Posterior cingulate gyrus (tissue), 11 donors: ENCODE results near the gene TTC3.
A peak's percentile ranks its signal among the peaks of the same experiment; 100 is the strongest.
"Not testable (repeated sequence)": the region's sequence is repeated elsewhere in the genome, so short reads cannot be mapped to it uniquely, and the experiment has no call there.

Experiments
- DNase-seq, 10 donors: peaks; one replicate each; pipeline versions ENCODE4 v3.0.0 to v3.0.0-alpha.2; 2020 to 2021; ENCODE audit warnings: mixed read lengths in 3 of 10
- intact Hi-C: fragments of 100-400 bp; cut with DNase I; formaldehyde crosslinking; loops from one replicate; pipeline ENCODE4 v1.15.1; 2023

Gene TTC3, protein sequence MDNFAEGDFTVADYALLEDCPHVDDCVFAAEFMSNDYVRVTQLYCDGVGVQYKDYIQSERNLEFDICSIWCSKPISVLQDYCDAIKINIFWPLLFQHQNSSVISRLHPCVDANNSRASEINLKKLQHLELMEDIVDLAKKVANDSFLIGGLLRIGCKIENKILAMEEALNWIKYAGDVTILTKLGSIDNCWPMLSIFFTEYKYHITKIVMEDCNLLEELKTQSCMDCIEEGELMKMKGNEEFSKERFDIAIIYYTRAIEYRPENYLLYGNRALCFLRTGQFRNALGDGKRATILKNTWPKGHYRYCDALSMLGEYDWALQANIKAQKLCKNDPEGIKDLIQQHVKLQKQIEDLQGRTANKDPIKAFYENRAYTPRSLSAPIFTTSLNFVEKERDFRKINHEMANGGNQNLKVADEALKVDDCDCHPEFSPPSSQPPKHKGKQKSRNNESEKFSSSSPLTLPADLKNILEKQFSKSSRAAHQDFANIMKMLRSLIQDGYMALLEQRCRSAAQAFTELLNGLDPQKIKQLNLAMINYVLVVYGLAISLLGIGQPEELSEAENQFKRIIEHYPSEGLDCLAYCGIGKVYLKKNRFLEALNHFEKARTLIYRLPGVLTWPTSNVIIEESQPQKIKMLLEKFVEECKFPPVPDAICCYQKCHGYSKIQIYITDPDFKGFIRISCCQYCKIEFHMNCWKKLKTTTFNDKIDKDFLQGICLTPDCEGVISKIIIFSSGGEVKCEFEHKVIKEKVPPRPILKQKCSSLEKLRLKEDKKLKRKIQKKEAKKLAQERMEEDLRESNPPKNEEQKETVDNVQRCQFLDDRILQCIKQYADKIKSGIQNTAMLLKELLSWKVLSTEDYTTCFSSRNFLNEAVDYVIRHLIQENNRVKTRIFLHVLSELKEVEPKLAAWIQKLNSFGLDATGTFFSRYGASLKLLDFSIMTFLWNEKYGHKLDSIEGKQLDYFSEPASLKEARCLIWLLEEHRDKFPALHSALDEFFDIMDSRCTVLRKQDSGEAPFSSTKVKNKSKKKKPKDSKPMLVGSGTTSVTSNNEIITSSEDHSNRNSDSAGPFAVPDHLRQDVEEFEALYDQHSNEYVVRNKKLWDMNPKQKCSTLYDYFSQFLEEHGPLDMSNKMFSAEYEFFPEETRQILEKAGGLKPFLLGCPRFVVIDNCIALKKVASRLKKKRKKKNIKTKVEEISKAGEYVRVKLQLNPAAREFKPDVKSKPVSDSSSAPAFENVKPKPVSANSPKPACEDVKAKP (N-terminal part only)

DNA sequence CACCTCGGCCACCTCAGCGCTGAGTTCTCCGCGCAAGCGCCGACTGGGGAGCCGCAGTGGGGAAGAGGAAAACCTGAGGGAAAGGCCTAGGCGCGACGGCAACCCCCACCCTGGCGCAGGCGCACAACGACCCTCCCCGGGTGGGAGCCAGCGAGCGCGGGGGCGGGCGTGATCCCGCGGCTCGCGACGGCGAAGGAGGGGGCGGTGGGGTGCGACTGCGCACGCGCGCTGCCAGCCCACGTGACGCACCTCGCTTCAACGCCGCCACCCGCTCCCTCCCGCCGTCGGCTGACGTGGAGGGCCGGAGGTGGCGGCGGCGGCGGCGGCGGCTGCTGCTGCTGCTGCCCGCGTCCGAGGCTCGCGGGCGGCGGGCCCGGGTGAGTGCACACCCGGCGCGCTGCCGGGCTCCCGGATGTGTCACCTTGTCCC, at the start of gene TTC3, which contains the start of gene PIGP:
Gene TTC3, plus strand, starts transcription at position 267 of the 429 bp plus-strand sequence. CDS start 14,004 bp downstream, outside the sequence.
Gene PIGP, minus strand, starts transcription at position 84 of the 429 bp plus-strand sequence. CDS start 556 bp downstream, outside the sequence.
- peak; percentile 91 to 99 (median 95) for DNase-seq
- intact Hi-C loops: loop anchor here (5.0 to 10.0 kb wide), 3 partner anchors 81 to 292 kb away; partner anchors contain the start of genes DYRK1A and VPS26C

DNA sequence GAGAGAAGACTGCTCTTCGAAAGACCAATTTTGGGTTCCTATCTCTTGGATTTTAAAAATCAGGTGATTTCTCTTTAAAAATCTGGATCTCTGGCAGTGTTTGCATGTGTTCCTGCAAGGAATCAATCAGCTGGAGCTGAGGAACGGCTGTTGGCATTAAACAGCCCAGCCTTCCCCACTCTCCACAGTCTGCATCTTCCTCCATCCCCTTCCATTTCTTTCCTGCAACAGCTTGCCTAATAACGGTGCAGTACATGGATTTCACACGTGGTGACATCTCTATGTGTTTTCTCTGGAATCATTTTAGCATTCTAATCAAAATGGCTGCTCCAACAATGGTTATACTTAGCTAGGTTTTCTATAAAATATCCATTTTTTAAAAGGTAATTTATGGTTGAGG, 46.6 kb upstream of the TTC3 start:
- intact Hi-C loops: no loop called here
- DNase-seq: no peak

DNA sequence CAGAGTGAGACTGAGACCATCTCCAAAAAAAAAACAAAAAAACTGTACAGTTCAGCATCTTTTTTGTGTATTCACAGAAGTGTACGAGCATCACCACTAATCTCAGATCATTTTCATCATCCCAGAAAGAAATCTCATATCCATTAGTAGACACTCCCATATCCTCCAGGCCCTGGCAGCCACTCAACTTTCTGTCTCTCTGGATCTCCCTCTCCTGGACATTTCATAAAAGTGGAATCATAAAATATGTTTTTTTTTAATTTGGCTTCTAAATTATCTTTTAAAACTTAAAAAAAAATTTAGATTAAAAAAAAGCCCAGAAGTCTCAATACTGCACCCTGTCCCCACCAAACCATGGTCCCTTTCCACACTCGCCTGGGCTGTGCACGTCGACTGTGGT, 44.5 kb upstream of the TTC3 start:
- intact Hi-C loops: no loop called here

DNA sequence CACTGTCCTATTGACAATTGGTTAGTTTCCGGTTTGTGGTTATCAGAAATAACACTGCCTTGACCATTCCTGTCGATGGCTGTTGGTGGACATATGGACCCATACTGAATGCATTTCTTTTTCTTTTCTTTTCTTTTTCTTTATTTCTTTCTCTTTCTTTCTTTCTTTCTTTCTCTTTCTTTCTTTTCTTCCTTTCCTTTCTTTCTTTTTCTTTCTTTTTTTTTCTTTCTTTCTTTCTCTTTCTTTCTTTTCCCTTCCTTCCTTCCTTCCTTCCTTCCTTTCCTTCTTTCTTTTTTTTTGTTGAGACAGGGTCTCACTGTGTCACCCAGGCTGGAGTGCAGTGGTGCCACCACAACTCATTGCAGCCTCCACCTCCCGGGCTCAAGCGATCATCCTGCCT, 42.2 kb upstream of the TTC3 start:
- DNase-seq: no peak
- intact Hi-C loops: no loop called here

More for the DNA sequence above, 44.5 kb upstream of the TTC3 start:
- no peak for DNase-seq

DNA sequence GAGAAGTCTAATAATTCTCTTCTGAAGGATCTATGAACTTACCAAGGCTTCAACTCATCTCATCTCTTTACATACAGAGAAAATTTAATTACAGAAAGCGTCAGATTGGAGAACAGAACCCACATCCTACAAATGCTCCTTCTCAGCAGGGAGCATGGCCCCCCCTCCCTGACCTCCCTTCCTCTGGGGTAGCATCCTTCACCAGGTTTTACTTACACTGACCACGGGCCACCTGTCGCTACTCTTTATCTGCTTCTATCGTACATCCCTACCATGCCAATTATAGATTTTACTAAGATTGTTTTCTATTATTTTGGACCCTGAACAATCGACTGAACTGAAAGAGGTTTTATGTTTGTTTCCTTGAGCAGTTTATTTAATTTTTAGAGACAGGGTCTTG, 40.8 kb upstream of the TTC3 start:
- DNase-seq: no peak
- intact Hi-C loops: no loop called here

DNA sequence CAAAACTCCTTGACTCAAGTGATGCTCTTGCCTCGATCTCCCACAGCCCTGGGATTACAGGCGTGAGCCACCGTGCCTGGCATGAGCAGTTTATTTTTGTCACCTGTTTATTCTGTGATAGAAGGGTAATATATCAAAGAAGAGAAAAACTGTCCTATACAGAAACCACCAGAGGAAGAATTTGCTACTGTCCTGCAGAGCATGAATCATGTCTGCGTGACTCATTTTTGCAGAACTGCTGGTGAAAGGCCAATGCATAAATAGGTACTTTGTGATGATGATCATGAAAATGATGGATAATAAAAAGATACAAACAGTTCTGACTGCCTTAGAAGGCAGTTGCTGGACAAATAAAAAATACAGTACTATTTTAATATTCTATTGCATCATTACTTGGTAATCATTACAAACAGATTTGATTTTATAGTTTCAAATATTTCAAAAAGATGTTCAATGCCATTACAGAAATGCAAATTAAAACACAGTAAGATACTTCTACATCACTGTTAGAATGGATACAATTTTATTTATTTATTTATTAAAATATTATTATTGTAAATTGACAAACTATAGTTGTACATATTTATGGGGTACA, 40.1 kb upstream of the TTC3 start:
- intact Hi-C loops: no loop called here
- no peak for DNase-seq

DNA sequence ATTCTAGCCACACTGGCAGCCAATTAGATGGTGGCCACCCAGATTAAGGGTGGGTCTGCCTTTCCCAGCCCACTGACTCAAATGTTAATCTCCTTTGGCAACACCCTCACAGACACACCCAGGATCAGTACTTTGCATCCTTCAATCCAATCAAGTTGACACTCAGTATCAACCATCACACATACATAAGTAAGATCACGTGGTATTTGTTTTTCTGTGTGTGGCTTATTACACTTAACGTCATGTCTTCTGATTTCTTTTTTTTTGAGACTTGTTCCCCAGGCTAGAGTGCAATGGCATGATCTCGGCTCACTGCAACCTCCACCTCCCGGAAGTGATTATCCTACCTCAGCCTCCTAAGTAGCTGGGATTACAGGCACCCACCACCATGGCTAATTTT, 38.7 kb upstream of the TTC3 start:
- DNase-seq, intact Hi-C loops: not testable (repeated sequence)

DNA sequence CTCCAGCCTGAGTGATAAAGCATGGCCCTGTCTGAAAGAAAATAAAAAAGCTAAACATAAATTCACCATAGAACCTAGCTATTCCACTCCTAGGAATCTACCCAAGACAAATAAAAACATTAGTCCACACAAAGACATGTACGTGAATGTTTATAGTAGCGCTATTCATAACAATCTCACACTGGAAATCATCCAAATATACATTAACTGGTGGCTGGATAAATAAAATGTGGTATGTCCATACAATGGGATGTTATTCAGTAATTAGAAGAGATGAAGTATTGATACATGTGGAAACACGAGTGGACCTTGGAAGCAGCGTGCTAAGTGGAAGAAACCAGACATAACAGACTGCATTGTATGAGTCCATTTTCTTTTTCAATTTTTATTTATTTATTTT, 36.9 kb upstream of the TTC3 start:
- intact Hi-C loops: no loop called here
- DNase-seq: no peak

DNA sequence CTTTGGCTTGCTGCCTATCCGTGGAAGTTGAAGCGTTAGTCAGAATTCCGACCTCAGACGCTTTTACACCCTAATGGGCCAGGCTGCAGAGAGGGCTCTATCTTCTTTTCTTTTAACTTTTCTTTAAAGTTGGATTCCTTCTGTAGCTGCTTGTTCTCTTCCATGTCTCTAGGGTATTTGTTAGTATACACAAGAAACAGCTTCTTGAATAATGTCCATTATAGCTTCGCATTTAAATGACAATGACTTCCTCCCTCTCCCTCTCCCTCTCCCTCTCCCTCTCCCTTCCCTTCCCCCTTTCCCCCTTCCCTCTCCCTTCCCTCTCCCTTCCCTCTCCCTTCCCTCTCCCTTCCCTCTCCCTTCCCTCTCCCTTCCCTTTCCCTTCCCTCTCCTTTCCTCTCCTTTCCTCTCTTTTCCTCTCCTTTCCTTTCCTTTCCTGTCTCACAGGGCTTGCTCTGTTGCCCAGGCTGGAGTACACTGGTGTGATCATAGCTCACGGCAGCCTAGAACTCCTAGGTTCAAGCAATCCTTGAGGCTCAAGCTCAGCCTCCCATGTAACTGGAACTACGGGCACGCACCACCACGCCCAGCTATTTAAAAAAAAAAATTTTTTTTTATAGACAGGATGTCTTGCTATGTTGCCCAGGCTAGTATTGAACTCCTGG, 33.5 kb upstream of the TTC3 start:
- DNase-seq: no peak
- intact Hi-C loops: no loop called here

DNA sequence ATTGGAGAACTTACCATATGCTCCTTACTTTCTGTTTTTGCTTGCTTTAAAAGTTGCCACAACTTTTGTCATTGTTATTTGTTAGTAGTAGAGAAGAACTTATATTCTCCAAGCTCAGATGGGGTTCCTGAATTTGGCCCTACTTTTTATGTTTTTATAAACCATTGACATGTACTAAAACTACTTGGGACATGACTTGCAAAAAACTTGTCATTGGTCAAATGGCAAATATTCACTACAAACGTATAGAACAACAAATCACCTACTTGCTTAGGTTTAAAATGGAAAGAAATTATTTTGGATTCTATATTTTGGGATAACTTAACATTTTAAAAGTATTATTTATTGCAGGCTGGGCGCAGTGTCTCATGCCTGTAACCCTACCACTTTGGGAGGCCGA, 32.8 kb upstream of the TTC3 start:
- no peak for DNase-seq
- intact Hi-C loops: no loop called here

DNA sequence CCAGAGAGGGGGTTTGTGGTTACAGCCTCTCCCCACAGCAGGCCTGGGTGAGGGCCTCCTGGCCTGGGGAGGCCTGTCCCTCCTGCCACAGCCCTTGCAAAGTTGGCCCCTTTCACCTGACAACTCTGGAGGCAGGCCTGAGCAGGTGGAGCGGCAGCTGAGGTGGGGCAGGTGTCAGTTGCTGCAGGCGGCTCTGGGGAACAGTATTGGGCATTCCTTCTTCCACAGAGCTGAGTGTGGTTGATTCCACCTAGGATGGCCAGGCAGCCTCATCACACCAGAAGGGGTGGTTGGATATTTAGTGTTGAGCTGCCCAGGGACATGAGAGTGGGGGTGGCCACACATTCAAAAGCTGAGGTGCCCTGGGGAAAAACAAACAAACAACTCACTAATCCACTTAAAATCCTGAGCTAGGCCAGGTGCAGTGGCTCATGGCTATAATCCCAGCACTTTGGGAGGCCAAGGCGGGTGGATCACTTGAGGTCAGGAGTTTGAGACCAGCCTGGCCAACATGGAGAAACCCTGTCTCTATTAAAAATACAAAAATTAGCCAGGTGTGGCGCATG, 31.3 kb upstream of the TTC3 start:
- intact Hi-C loops: no loop called here
- no peak for DNase-seq

DNA sequence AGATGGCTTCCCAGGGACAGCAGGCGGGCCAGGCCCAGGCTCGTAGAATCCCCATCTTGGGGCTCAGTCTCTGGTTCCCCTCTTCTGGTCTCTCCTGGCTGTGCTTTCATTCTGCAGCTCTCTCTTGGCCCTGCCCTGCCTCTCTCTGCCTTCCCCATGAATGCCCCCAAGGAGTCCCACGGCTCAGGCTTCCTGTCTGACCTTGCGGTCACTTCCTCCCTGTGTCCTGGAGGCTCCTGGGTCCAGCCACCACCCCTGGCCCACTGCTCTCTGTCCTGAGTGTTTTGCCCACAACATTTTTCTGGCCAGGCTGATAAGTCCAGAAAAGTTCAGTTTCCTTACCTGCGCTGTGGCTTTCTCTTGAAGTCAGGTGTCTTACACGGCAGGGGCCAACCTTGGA, 29.2 kb upstream of the TTC3 start:
- no peak for DNase-seq
- intact Hi-C loops: no loop called here

DNA sequence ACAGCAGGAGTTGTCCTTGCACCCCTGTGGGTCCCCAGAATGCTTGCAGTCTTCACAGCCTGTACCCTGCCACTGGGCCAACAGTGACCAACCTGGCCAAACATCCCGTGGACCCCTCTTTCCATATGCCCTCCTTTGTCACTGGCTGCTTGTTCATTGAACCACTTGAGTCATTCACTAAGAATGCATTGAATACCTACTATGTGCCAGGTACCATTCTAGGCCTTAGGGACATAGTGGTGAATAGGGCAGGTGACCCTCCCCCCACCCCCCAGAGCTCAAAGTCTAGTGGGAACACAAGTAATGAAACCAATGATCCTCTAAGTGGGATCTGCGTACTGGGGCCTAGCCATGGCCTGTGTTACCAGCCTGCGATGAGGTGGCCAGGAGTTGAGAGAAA, 28.4 kb upstream of the TTC3 start:
- DNase-seq: no peak
- intact Hi-C loops: no loop called here

DNA sequence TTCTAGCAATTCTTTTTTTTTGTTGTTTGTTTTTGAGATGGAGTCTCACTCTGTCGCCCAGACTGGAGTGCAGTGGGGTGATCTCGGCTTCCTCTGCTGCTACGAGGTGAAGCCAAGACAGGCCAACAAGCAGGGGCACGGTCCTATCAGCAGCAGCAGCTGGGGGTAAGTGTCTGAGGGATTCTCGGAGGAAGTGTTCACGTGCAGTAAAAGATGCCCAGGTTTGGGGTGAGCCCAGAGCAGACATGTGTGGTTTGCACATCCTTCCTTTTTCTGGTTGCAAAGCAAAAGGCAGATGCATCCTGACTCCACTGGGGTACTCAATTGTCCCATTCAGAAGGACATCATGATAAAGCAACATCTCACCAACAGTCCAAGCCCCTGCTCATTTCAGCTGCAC, 27.9 kb upstream of the TTC3 start:
- intact Hi-C loops: no loop called here
- no peak for DNase-seq

DNA sequence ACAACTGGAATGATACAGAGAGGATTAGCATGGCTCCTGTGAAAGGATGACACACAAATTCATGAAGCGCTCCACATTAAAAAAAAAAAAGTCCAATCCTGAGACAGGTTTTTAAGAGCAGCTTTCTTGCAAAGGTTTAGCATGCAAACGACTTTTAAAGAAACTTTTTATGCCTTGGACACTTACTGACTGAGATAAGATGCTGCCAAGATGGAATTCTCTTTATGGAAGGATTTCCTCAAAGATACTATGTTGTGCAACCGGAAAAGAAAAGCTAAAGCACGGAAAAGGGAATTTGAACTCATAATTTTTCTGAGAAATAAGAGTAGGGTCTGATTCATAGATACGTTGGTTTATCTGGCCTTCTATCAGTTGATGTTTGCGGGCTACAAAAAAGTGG, 27.5 kb upstream of the TTC3 start:
- intact Hi-C loops: no loop called here
- no peak for DNase-seq

DNA sequence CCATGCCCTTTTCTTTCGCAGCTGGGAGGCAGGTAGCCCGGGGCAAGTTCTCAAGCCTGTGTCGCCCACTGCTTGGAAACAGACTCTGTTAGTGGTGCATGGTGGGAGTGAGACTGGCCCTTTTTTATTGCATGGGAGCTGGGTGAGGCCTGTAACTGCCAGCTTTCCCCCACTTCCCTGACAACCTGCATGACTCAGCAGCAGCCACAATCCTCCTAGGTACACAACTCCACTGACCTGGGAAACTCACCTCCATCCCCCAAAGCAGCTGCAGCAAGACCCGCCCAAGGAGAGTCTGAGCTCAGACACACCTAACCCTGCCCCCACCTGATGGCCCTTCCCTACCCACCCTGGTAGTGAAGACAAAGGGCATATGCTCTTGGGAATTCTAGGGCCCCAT, 26.0 kb upstream of the TTC3 start:
- DNase-seq: no peak
- intact Hi-C loops: no loop called here

DNA sequence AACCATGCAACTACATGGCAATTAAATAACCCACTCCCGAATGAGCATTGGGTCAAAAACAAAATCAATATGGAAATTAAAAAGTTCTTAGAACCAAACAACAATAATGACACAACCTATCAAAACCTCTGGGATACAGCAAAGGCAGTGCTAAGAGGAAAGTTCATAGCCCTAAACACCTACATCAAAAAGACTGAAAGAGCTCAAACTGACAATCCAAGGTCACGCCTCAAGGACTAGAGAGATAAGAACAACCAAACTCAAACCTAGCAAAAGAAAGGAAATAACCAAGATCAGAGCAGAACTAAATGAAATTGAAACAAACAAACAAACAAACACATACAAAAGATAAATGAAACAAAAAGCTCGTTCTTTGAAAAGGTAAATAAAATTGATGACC, 23.3 kb upstream of the TTC3 start:
- DNase-seq, intact Hi-C loops: not testable (repeated sequence)

DNA sequence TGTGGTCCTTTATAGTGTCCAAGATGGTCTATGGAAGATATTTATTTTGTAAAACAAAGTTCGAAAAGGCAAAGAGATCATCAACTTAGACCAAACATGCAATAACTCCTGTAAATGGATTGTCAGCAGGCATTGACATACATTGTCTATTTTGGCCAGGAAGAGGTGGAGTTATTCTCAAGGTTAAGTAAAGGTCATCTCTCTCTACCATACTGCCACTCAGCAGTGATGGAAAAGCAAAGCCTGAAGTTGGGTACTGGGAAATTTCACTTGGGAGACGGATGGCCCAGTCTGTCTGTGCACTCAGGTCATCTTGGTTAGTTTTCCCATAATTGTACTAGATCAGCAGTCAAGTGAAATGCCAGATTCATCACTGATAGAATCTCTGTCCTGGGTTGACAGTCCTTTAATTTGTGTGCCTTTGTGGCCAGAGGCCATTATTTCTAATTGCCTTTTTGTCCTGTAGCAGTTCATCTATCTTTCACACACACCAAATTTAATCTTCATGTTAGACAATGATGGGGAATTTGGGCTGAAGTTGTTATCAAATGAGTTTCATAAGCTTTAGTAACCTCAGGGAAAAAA, 17.7 kb upstream of the TTC3 start:
- intact Hi-C loops: no loop called here
- DNase-seq: no peak

DNA sequence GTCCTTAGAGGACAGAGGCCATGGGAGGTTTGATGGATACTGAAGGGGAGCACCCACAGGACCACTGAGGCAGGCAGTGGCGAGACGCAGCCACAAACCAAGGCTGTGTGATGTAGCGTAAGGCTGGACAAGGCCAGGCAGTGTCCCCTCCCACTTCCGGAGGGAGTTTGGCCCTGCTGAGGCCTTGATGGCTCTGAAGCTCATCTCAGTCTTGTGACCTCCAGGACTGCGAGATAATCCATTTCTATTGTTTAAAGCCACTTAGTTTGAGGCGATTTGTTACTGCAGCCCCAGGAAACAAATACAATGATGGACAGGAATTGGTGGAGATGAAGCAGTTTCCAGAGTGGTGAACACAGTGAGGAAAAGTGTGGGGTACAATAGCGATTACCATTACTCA, 15.4 kb upstream of the TTC3 start:
- intact Hi-C loops: no loop called here
- DNase-seq: no peak
